Rectal smooth muscle tissue (tissue), 1 donor: ENCODE data around the gene TSHZ3.

Experiments used
- H3K27ac ChIP-seq: one replicate; pipeline ENCODE4 v1.7.0; 2013; ENCODE audit warnings: low read depth, low read length, inconsistent platforms
- H3K27me3 ChIP-seq: one replicate; pipeline ENCODE4 v1.7.0; 2013; ENCODE audit warnings: low read length; ENCODE audit not compliant: control insufficient read depth, insufficient read depth
- H3K36me3 ChIP-seq: one replicate; pipeline ENCODE4 v1.7.0; 2013; ENCODE audit warnings: low read length; ENCODE audit not compliant: control insufficient read depth, insufficient read depth
- H3K4me1 ChIP-seq: one replicate; pipeline ENCODE4 v1.7.0; 2013; ENCODE audit warnings: low read length; ENCODE audit not compliant: control insufficient read depth, insufficient read depth
- H3K4me3 ChIP-seq: one replicate; pipeline ENCODE4 v1.7.0; 2013; ENCODE audit warnings: low read length
- H3K9ac ChIP-seq: one replicate; pipeline ENCODE4 v1.7.0; 2013; ENCODE audit warnings: low read length

The TSHZ3 gene

GRCh38 chr19:31349160-31349881 lies at the start of gene TSHZ3:
TSS of gene TSHZ3 (minus strand) at chr19:31349436. CDS start at chr19:31349219, 217 bp downstream.
- Histone ChIP-seq H3K9ac (no peak within 1 kb of the TSS), H3K36me3 (no peaks in the 10 kb centered on the region), H3K27me3 (peaks cover 9% of the 10 kb centered on the region), H3K4me1 (peaks cover 17% of the 10 kb centered on the region), H3K4me3 (peak within 1 kb of the TSS; percentile 89), H3K27ac (peak within 1 kb of the TSS; percentile 94)

GRCh38 chr19:31397308-31397707 lies 48.1 kb upstream of the TSHZ3 start:
- Histone ChIP-seq H3K9ac (no peak overlapping the region), H3K27ac (no peak overlapping the region), H3K27me3 (no peaks in the 10 kb centered on the region), H3K4me1 (no peaks in the 10 kb centered on the region), H3K4me3 (no peak overlapping the region), H3K36me3 (no peaks in the 10 kb centered on the region)

- Histone ChIP-seq H3K9ac (no peak overlapping the region), H3K27ac (no peak overlapping the region), H3K4me3 (no peak overlapping the region), H3K4me1 (no peaks in the 10 kb centered on the region), H3K27me3 (no peaks in the 10 kb centered on the region), H3K36me3 (no peaks in the 10 kb centered on the region)
These were observed 43.2 kb upstream of the TSHZ3 start for GRCh38 chr19:31392464-31392863.

- Histone ChIP-seq H3K9ac (no peak overlapping the region), H3K4me3 (no peak overlapping the region), H3K27me3 (no peaks in the 10 kb centered on the region), H3K36me3 (no peaks in the 10 kb centered on the region), H3K27ac (no peak overlapping the region), H3K4me1 (no peaks in the 10 kb centered on the region)
These were observed 42.3 kb upstream of the TSHZ3 start for GRCh38 chr19:31391518-31391917.

- H3K27me3 ChIP-seq, result no peaks in the 10 kb centered on the region
These were observed 41.5 kb upstream of the TSHZ3 start for GRCh38 chr19:31390711-31391110.

GRCh38 chr19:31389874-31390273 lies 40.6 kb upstream of the TSHZ3 start:
- no peak overlapping the region for H3K27ac ChIP-seq

More at GRCh38 chr19:31390711-31391110, 41.5 kb upstream of the TSHZ3 start:
- Histone ChIP-seq H3K27ac (no peak overlapping the region), H3K4me3 (no peak overlapping the region), H3K4me1 (no peaks in the 10 kb centered on the region), H3K36me3 (no peaks in the 10 kb centered on the region), H3K9ac (no peak overlapping the region)

GRCh38 chr19:31387717-31388301 lies 38.6 kb upstream of the TSHZ3 start:
- no peak overlapping the region for H3K4me3 ChIP-seq
- H3K36me3 ChIP-seq, result no peaks in the 10 kb centered on the region
- H3K4me1 ChIP-seq, result no peaks in the 10 kb centered on the region
- no peak overlapping the region for H3K27ac ChIP-seq
- no peaks in the 10 kb centered on the region for H3K27me3 ChIP-seq
- H3K9ac ChIP-seq, result no peak overlapping the region

More at GRCh38 chr19:31389874-31390273, 40.6 kb upstream of the TSHZ3 start:
- no peaks in the 10 kb centered on the region for H3K27me3 ChIP-seq
- H3K4me1 ChIP-seq, result no peaks in the 10 kb centered on the region
- no peak overlapping the region for H3K9ac ChIP-seq
- H3K36me3 ChIP-seq, result no peaks in the 10 kb centered on the region
- no peak overlapping the region for H3K4me3 ChIP-seq

GRCh38 chr19:31386806-31387205 lies 37.6 kb upstream of the TSHZ3 start:
- no peaks in the 10 kb centered on the region for H3K36me3 ChIP-seq
- H3K9ac ChIP-seq, result no peak overlapping the region
- no peaks in the 10 kb centered on the region for H3K27me3 ChIP-seq
- no peak overlapping the region for H3K27ac ChIP-seq
- no peaks in the 10 kb centered on the region for H3K4me1 ChIP-seq
- H3K4me3 ChIP-seq, result no peak overlapping the region

- Histone ChIP-seq H3K27ac (no peak overlapping the region), H3K36me3 (no peaks in the 10 kb centered on the region), H3K9ac (no peak overlapping the region), H3K4me3 (no peak overlapping the region), H3K4me1 (no peaks in the 10 kb centered on the region), H3K27me3 (no peaks in the 10 kb centered on the region)
These were observed 36.5 kb upstream of the TSHZ3 start for GRCh38 chr19:31385744-31386143.

GRCh38 chr19:31383553-31383952 lies 34.3 kb upstream of the TSHZ3 start:
- Histone ChIP-seq H3K4me1 (no peaks in the 10 kb centered on the region), H3K27me3 (no peaks in the 10 kb centered on the region), H3K27ac (no peak overlapping the region), H3K9ac (no peak overlapping the region), H3K36me3 (no peaks in the 10 kb centered on the region), H3K4me3 (no peak overlapping the region)

GRCh38 chr19:31380854-31381253 lies 31.6 kb upstream of the TSHZ3 start:
- no peak overlapping the region for H3K4me3 ChIP-seq
- no peaks in the 10 kb centered on the region for H3K4me1 ChIP-seq
- H3K36me3 ChIP-seq, result no peaks in the 10 kb centered on the region
- H3K27ac ChIP-seq, result no peak overlapping the region
- no peak overlapping the region for H3K9ac ChIP-seq
- no peaks in the 10 kb centered on the region for H3K27me3 ChIP-seq

- H3K36me3 ChIP-seq, result no peaks in the 10 kb centered on the region
- H3K4me1 ChIP-seq, result no peaks in the 10 kb centered on the region
- H3K4me3 ChIP-seq, result no peak overlapping the region
- no peaks in the 10 kb centered on the region for H3K27me3 ChIP-seq
- H3K9ac ChIP-seq, result no peak overlapping the region
- H3K27ac ChIP-seq, result no peak overlapping the region
These were observed 29.2 kb upstream of the TSHZ3 start for GRCh38 chr19:31378404-31378803.

- H3K27me3 ChIP-seq, result no peaks in the 10 kb centered on the region
- peak overlapping the region; percentile 14 for H3K27ac ChIP-seq
- no peaks in the 10 kb centered on the region for H3K36me3 ChIP-seq
- no peaks in the 10 kb centered on the region for H3K4me1 ChIP-seq
- H3K4me3 ChIP-seq, result no peak overlapping the region
- H3K9ac ChIP-seq, result no peak overlapping the region
These were observed 28.5 kb upstream of the TSHZ3 start for GRCh38 chr19:31377736-31378135.
